ENCODE measurements around the gene ZNF22. TPM values are rescaled to one million over a fixed set of nuclear protein-coding genes. Genes with fewer than 3 reads are reported as not detected.
A peak's percentile ranks its signal among the peaks of the same experiment; 100 is the strongest.

The ZNF22 gene
- total and polyA plus RNA-seq, 5 donors from 2014 or later = 10.7 to 30.0 (median 21.8) TPM

- Histone ChIP-seq H3K4me1 (ENCODE audit: control insufficient read depth, insufficient read depth, low read length, poor library complexity, severe bottlenecking) (peaks cover 18% of the 10 kb centered on the region), H3K27ac (ENCODE audit: insufficient read depth, low read length, poor library complexity, severe bottlenecking) (no peak overlapping the region), H3K9me3 (ENCODE audit: control insufficient read depth in 2 of 2, low read length in 2 of 2) (no peaks in the 10 kb centered on the region), H3K4me3 (ENCODE audit: low read depth, low read length) (no peak overlapping the region), H3K36me3 (ENCODE audit: control insufficient read depth, insufficient read depth, low read length) (no peaks in the 10 kb centered on the region), H3K27me3 (ENCODE audit: control insufficient read depth, insufficient read depth, low read length) (no peaks in the 10 kb centered on the region)
- H3K9me3 Mint-ChIP-seq = no peaks in the 10 kb centered on the region
- peaks cover 6 to 38% (median 25%) of the 10 kb centered on the region in 4 donors for H3K4me1 Mint-ChIP-seq
- peak overlapping the region; percentile 83 to 90 (median 90) for H3K4me3 Mint-ChIP-seq
- H3K27ac Mint-ChIP-seq = no peak overlapping the region
- no peaks in the 10 kb centered on the region for H3K27me3 Mint-ChIP-seq
- no peak for ATAC-seq (ENCODE audit: low read depth in 2 of 2)
- H3K36me3 Mint-ChIP-seq = peaks cover 6% of the 10 kb centered on the region
- no peak for DNase-seq
Measured at GRCh38 chr10:44961230-44961571, 39.5 kb upstream of the ZNF22 start.

- Mint-ChIP-seq H3K36me3 (no peaks in the 10 kb centered on the region), H3K4me1 (peaks cover 6 to 35% (median 21%) of the 10 kb centered on the region in 4 donors), H3K4me3 (peak overlapping the region in 2 of 4 donors; percentile 18 to 90), H3K9me3 (no peaks in the 10 kb centered on the region), H3K27me3 (no peaks in the 10 kb centered on the region), H3K27ac (peak overlapping the region in 1 of 3 donors; percentile 56)
- no peak overlapping the region for H3K4me3 ChIP-seq (ENCODE audit: low read depth, low read length)
- peaks cover 18% of the 10 kb centered on the region for H3K4me1 ChIP-seq (ENCODE audit: control insufficient read depth, insufficient read depth, low read length, poor library complexity, severe bottlenecking)
- no peak for DNase-seq
- H3K36me3 ChIP-seq (ENCODE audit: control insufficient read depth, insufficient read depth, low read length) = no peaks in the 10 kb centered on the region
- no peak for ATAC-seq (ENCODE audit: low read depth in 2 of 2)
- H3K27ac ChIP-seq (ENCODE audit: insufficient read depth, low read length, poor library complexity, severe bottlenecking) = no peak overlapping the region
- no peaks in the 10 kb centered on the region for H3K27me3 ChIP-seq (ENCODE audit: control insufficient read depth, insufficient read depth, low read length)
- no peaks in the 10 kb centered on the region for H3K9me3 ChIP-seq (ENCODE audit: control insufficient read depth in 2 of 2, low read length in 2 of 2)
Measured at GRCh38 chr10:44961931-44962750, 38.6 kb upstream of the ZNF22 start.

GRCh38 chr10:44962870-44963738 is 37.6 kb upstream of the ZNF22 start:
- Mint-ChIP-seq H3K9me3 (no peaks in the 10 kb centered on the region), H3K27ac (no peak overlapping the region), H3K27me3 (no peaks in the 10 kb centered on the region), H3K4me3 (no peak overlapping the region), H3K36me3 (no peaks in the 10 kb centered on the region), H3K4me1 (peaks cover 5 to 32% (median 16%) of the 10 kb centered on the region in 4 donors)
- no peak for ATAC-seq (ENCODE audit: low read depth in 2 of 2)
- H3K4me3 ChIP-seq (ENCODE audit: low read depth, low read length) = no peak overlapping the region
- no peak overlapping the region for H3K27ac ChIP-seq (ENCODE audit: insufficient read depth, low read length, poor library complexity, severe bottlenecking)
- no peaks in the 10 kb centered on the region for H3K9me3 ChIP-seq (ENCODE audit: control insufficient read depth in 2 of 2, low read length in 2 of 2)
- no peak for DNase-seq
- H3K27me3 ChIP-seq (ENCODE audit: control insufficient read depth, insufficient read depth, low read length) = no peaks in the 10 kb centered on the region
- peaks cover 17% of the 10 kb centered on the region for H3K4me1 ChIP-seq (ENCODE audit: control insufficient read depth, insufficient read depth, low read length, poor library complexity, severe bottlenecking)
- no peaks in the 10 kb centered on the region for H3K36me3 ChIP-seq (ENCODE audit: control insufficient read depth, insufficient read depth, low read length)

- H3K27me3 ChIP-seq (ENCODE audit: control insufficient read depth, insufficient read depth, low read length) = no peaks in the 10 kb centered on the region
- H3K4me3 ChIP-seq (ENCODE audit: low read depth, low read length) = no peak overlapping the region
- no peak for DNase-seq
- ATAC-seq (ENCODE audit: low read depth in 2 of 2) = no peak
- no peak overlapping the region for H3K27ac Mint-ChIP-seq
- peaks cover 9% of the 10 kb centered on the region for H3K4me1 ChIP-seq (ENCODE audit: control insufficient read depth, insufficient read depth, low read length, poor library complexity, severe bottlenecking)
- no peaks in the 10 kb centered on the region for H3K27me3 Mint-ChIP-seq
- H3K36me3 Mint-ChIP-seq = no peaks in the 10 kb centered on the region
- no peak overlapping the region for H3K27ac ChIP-seq (ENCODE audit: insufficient read depth, low read length, poor library complexity, severe bottlenecking)
- no peaks in the 10 kb centered on the region for H3K9me3 Mint-ChIP-seq
- peak overlapping the region in 1 of 4 donors; percentile 52 for H3K4me3 Mint-ChIP-seq
- no peaks in the 10 kb centered on the region for H3K36me3 ChIP-seq (ENCODE audit: control insufficient read depth, insufficient read depth, low read length)
- H3K9me3 ChIP-seq (ENCODE audit: control insufficient read depth in 2 of 2, low read length in 2 of 2) = no peaks in the 10 kb centered on the region
- peaks cover 4 to 30% (median 16%) of the 10 kb centered on the region in 4 donors for H3K4me1 Mint-ChIP-seq
Measured at GRCh38 chr10:44963772-44964633, 36.7 kb upstream of the ZNF22 start.

GRCh38 chr10:44965104-44965503 is 35.6 kb upstream of the ZNF22 start:
- Mint-ChIP-seq H3K36me3 (no peaks in the 10 kb centered on the region), H3K4me1 (peaks cover 5 to 26% (median 16%) of the 10 kb centered on the region in 4 donors), H3K27me3 (no peaks in the 10 kb centered on the region), H3K9me3 (no peaks in the 10 kb centered on the region), H3K4me3 (no peak overlapping the region), H3K27ac (no peak overlapping the region)
- H3K4me1 ChIP-seq (ENCODE audit: control insufficient read depth, insufficient read depth, low read length, poor library complexity, severe bottlenecking) = peaks cover 2% of the 10 kb centered on the region
- no peak for ATAC-seq (ENCODE audit: low read depth in 2 of 2)
- no peaks in the 10 kb centered on the region for H3K36me3 ChIP-seq (ENCODE audit: control insufficient read depth, insufficient read depth, low read length)
- no peak overlapping the region for H3K27ac ChIP-seq (ENCODE audit: insufficient read depth, low read length, poor library complexity, severe bottlenecking)
- H3K4me3 ChIP-seq (ENCODE audit: low read depth, low read length) = no peak overlapping the region
- no peaks in the 10 kb centered on the region for H3K9me3 ChIP-seq (ENCODE audit: control insufficient read depth in 2 of 2, low read length in 2 of 2)
- H3K27me3 ChIP-seq (ENCODE audit: control insufficient read depth, insufficient read depth, low read length) = no peaks in the 10 kb centered on the region
- DNase-seq = no peak

- Histone ChIP-seq H3K4me1 (ENCODE audit: control insufficient read depth, insufficient read depth, low read length, poor library complexity, severe bottlenecking) (no peaks in the 10 kb centered on the region), H3K4me3 (ENCODE audit: low read depth, low read length) (no peak overlapping the region), H3K27me3 (ENCODE audit: control insufficient read depth, insufficient read depth, low read length) (no peaks in the 10 kb centered on the region), H3K27ac (ENCODE audit: insufficient read depth, low read length, poor library complexity, severe bottlenecking) (no peak overlapping the region), H3K9me3 (ENCODE audit: control insufficient read depth in 2 of 2, low read length in 2 of 2) (no peaks in the 10 kb centered on the region), H3K36me3 (ENCODE audit: control insufficient read depth, insufficient read depth, low read length) (no peaks in the 10 kb centered on the region)
- Mint-ChIP-seq H3K4me3 (no peak overlapping the region), H3K27me3 (no peaks in the 10 kb centered on the region), H3K27ac (no peak overlapping the region), H3K4me1 (peaks cover 5 to 21% (median 13%) of the 10 kb centered on the region in 4 donors), H3K9me3 (no peaks in the 10 kb centered on the region), H3K36me3 (no peaks in the 10 kb centered on the region)
- DNase-seq = no peak
- ATAC-seq (ENCODE audit: low read depth in 2 of 2) = no peak
Measured at GRCh38 chr10:44965651-44966097, 35.0 kb upstream of the ZNF22 start.

- Histone ChIP-seq H3K4me3 (ENCODE audit: low read depth, low read length) (no peak overlapping the region), H3K36me3 (ENCODE audit: control insufficient read depth, insufficient read depth, low read length) (no peaks in the 10 kb centered on the region), H3K27me3 (ENCODE audit: control insufficient read depth, insufficient read depth, low read length) (no peaks in the 10 kb centered on the region), H3K4me1 (ENCODE audit: control insufficient read depth, insufficient read depth, low read length, poor library complexity, severe bottlenecking) (no peaks in the 10 kb centered on the region), H3K9me3 (ENCODE audit: control insufficient read depth in 2 of 2, low read length in 2 of 2) (no peaks in the 10 kb centered on the region), H3K27ac (ENCODE audit: insufficient read depth, low read length, poor library complexity, severe bottlenecking) (no peak overlapping the region)
- H3K4me1 Mint-ChIP-seq = peaks cover 5 to 17% (median 9%) of the 10 kb centered on the region in 4 donors
- H3K27ac Mint-ChIP-seq = peak overlapping the region in 1 of 3 donors; percentile 38
- H3K9me3 Mint-ChIP-seq = no peaks in the 10 kb centered on the region
- no peaks in the 10 kb centered on the region for H3K36me3 Mint-ChIP-seq
- ATAC-seq (ENCODE audit: low read depth in 2 of 2) = no peak
- DNase-seq = no peak
- no peak overlapping the region for H3K4me3 Mint-ChIP-seq
- H3K27me3 Mint-ChIP-seq = no peaks in the 10 kb centered on the region
Measured at GRCh38 chr10:44966129-44966815, 34.5 kb upstream of the ZNF22 start.
